H9 (cell line): Measurements from ENCODE around the gene DIP2A. TPM values are rescaled to one million over a fixed set of nuclear protein-coding genes. Genes with fewer than 3 reads are reported as not detected.

Source experiments
- DNase-seq: peaks from one replicate; pipeline ENCODE4 v3.0.0-alpha.2; 2017
- H2AFZ ChIP-seq: one replicate; pipeline ENCODE4 v1.6.1; 2013; ENCODE audit warnings: mild to moderate bottlenecking, low read length, control low read depth, moderate library complexity
- H2AK5ac ChIP-seq: 2 replicates; pipeline ENCODE4 v1.6.1; 2013; ENCODE audit warnings: low read length, control low read depth, mixed read lengths; ENCODE audit not compliant: insufficient read length
- H2BK120ac ChIP-seq: one replicate; pipeline ENCODE4 v1.6.1; 2013; ENCODE audit warnings: low read depth, mild to moderate bottlenecking, low read length, control low read depth, inconsistent platforms; ENCODE audit not compliant: poor library complexity, severe bottlenecking
- H2BK12ac ChIP-seq: 2 replicates; pipeline ENCODE4 v1.6.1; 2013; ENCODE audit warnings: low read length, control low read depth, mixed read lengths, low read depth; ENCODE audit not compliant: insufficient read length
- H2BK15ac ChIP-seq: 2 replicates; pipeline ENCODE4 v1.6.1; 2013; ENCODE audit warnings: low read depth, low read length, control low read depth
- H2BK20ac ChIP-seq: one replicate; pipeline ENCODE4 v1.6.1; 2013; ENCODE audit warnings: low read depth, mild to moderate bottlenecking, low read length, control low read depth, inconsistent platforms; ENCODE audit not compliant: poor library complexity, severe bottlenecking
- H2BK5ac ChIP-seq: 2 replicates; pipeline ENCODE4 v1.6.1; 2013; ENCODE audit warnings: low read length, control low read depth, mixed read lengths; ENCODE audit not compliant: insufficient read length
- H3K14ac ChIP-seq: 2 replicates; pipeline ENCODE4 v1.6.1; 2013; ENCODE audit warnings: low read length, control low read depth; ENCODE audit not compliant: insufficient read depth
- H3K18ac ChIP-seq: 2 replicates; pipeline ENCODE4 v1.6.1; 2013; ENCODE audit warnings: low read depth, mild to moderate bottlenecking, mixed read lengths, low read length, control low read depth; ENCODE audit not compliant: insufficient read length
- H3K23ac ChIP-seq: 2 replicates; pipeline ENCODE4 v1.6.1; 2013; ENCODE audit warnings: low read length, control low read depth, mixed read lengths, low read depth; ENCODE audit not compliant: insufficient read length
- H3K23me2 ChIP-seq: 2 replicates; pipeline ENCODE4 v1.6.1; 2013; ENCODE audit warnings: low read depth, mild to moderate bottlenecking, mixed read lengths, low read length, control low read depth; ENCODE audit not compliant: insufficient read length, poor library complexity, severe bottlenecking
- H3K27ac ChIP-seq: 2 replicates; pipeline ENCODE4 v1.5.1; 2013; ENCODE audit warnings: low read length, control low read depth, mixed read lengths, low read depth; ENCODE audit not compliant: insufficient read length
- H3K27me3 ChIP-seq: 2 replicates; pipeline ENCODE4 v1.6.1; 2013; ENCODE audit warnings: low read length, control low read depth, inconsistent platforms; ENCODE audit not compliant: insufficient read depth
- H3K4ac ChIP-seq: 2 replicates; pipeline ENCODE4 v1.6.1; 2013; ENCODE audit warnings: low read depth, mild to moderate bottlenecking, control low read depth, inconsistent platforms, low read length, moderate library complexity
- H3K4me1 ChIP-seq: 2 replicates; pipeline ENCODE4 v1.6.1; 2013; ENCODE audit warnings: low read length, control low read depth, inconsistent platforms; ENCODE audit not compliant: insufficient read depth
- H3K4me2 ChIP-seq: 2 replicates; pipeline ENCODE4 v1.6.1; 2013; ENCODE audit warnings: low read length, control low read depth, mixed read lengths; ENCODE audit not compliant: insufficient read length, insufficient read depth
- H3K56ac ChIP-seq: 2 replicates; pipeline ENCODE4 v1.6.1; 2013; ENCODE audit warnings: low read depth, mild to moderate bottlenecking, mixed read lengths, low read length, control low read depth; ENCODE audit not compliant: insufficient read length
- H3K79me1 ChIP-seq: 2 replicates; pipeline ENCODE4 v1.6.1; 2013; ENCODE audit warnings: low read depth, mild to moderate bottlenecking, moderate library complexity, low read length, control low read depth, inconsistent platforms; ENCODE audit not compliant: insufficient read depth, poor library complexity, severe bottlenecking
- H3K79me2 ChIP-seq: 2 replicates; pipeline ENCODE4 v1.6.1; 2013; ENCODE audit warnings: low read length, control low read depth, inconsistent platforms; ENCODE audit not compliant: insufficient read depth
- H3K9ac ChIP-seq: 2 replicates; pipeline ENCODE4 v1.6.1; 2013; ENCODE audit warnings: low read length, control low read depth, mixed read lengths; ENCODE audit not compliant: insufficient read length; ENCODE audit errors: extremely low read depth
- H3K9me3 ChIP-seq: one replicate; pipeline ENCODE4 v1.6.1; 2013; ENCODE audit warnings: low read depth, low read length, inconsistent platforms; ENCODE audit not compliant: control insufficient read depth
- H3T11ph ChIP-seq: one replicate; pipeline ENCODE4 v1.6.1; 2013; ENCODE audit warnings: mild to moderate bottlenecking, low read length, control low read depth, inconsistent platforms
- H4K20me1 ChIP-seq: one replicate; pipeline ENCODE4 v1.6.1; 2013; ENCODE audit not compliant: control insufficient read depth, insufficient read length, insufficient read depth
- H4K5ac ChIP-seq: 2 replicates; pipeline ENCODE4 v1.6.1; 2013; ENCODE audit warnings: low read depth, mild to moderate bottlenecking, mixed read lengths, low read length, control low read depth; ENCODE audit not compliant: insufficient read length
- H4K8ac ChIP-seq: replicated peaks from 2 replicates; pipeline ENCODE4 v1.6.1; 2013; ENCODE audit warnings: low read length, control low read depth, mixed read lengths, low read depth; ENCODE audit not compliant: insufficient read length
- H4K91ac ChIP-seq: 2 replicates; pipeline ENCODE4 v1.6.1; 2013; ENCODE audit warnings: low read depth, mild to moderate bottlenecking, moderate library complexity, mixed read lengths, low read length, control low read depth; ENCODE audit not compliant: insufficient read length
- H3K27ac Mint-ChIP-seq, 3 experiments: 2 replicates in 2 of 3; 3 replicates in 1 of 3; pipeline ENCODE4 v1.8.0; 2020 to 2021; ENCODE audit warnings: mixed read lengths in 3 of 3, mild to moderate bottlenecking in 1 of 3, moderate library complexity in 1 of 3
- H3K27me3 Mint-ChIP-seq: 2 replicates; pipeline ENCODE4 v1.8.0; 2021; ENCODE audit warnings: low read depth, mild to moderate bottlenecking, moderate library complexity, mixed read lengths
- H3K36me3 Mint-ChIP-seq, 3 experiments: 2 replicates in 2 of 3; 3 replicates in 1 of 3; pipeline ENCODE4 v1.8.0; 2020 to 2021; ENCODE audit warnings: low read depth in 3 of 3, mixed read lengths in 3 of 3; ENCODE audit not compliant: insufficient read depth in 1 of 3
- H3K4me1 Mint-ChIP-seq, 2 experiments: 2 replicates each; pipeline ENCODE4 v1.8.0; 2020; ENCODE audit warnings: mixed read lengths in 2 of 2
- H3K4me3 Mint-ChIP-seq, 2 experiments: 2 replicates in 1 of 2; 3 replicates in 1 of 2; pipeline ENCODE4 v1.8.0; 2020 to 2021; ENCODE audit warnings: mild to moderate bottlenecking in 2 of 2, mixed read lengths in 2 of 2, moderate library complexity in 1 of 2
- H3K9me3 Mint-ChIP-seq, 2 experiments: 2 replicates in 1 of 2; 3 replicates in 1 of 2; pipeline ENCODE4 v1.8.0; 2020; ENCODE audit warnings: mild to moderate bottlenecking in 2 of 2, mixed read lengths in 2 of 2, moderate library complexity in 1 of 2
- WGBS: extraction: QIAGEN DNeasy Blood & Tissue Kit; methylation state at CpG from one replicate; pipeline ENCODE4 v1.1.7; 2013; ENCODE audit warnings: missing lambda C conversion rate, low lambda C conversion rate, mixed read lengths; ENCODE audit not compliant: insufficient read length; ENCODE audit errors: extremely low coverage; 5-methylcytosine and 5-hydroxymethylcytosine counted together
- total RNA-seq: library from RNA; stranded (reverse); gene quantifications from 2 replicates; pipeline ENCODE4 v1.2.1, GENCODE V29; 2021
- TF ChIP-seq, protein P1 (sequence below): fragments of 200-600 bp; sonication (generic); conservative IDR thresholded peaks from 3 replicates; pipeline ENCODE4 v1.8.0; 2021; ENCODE audit warnings: antibody characterized with exemption, mild to moderate bottlenecking

DIP2A gene
- total RNA-seq, 1 experiment from 2014 or later, result 25.2 TPM

DNA sequence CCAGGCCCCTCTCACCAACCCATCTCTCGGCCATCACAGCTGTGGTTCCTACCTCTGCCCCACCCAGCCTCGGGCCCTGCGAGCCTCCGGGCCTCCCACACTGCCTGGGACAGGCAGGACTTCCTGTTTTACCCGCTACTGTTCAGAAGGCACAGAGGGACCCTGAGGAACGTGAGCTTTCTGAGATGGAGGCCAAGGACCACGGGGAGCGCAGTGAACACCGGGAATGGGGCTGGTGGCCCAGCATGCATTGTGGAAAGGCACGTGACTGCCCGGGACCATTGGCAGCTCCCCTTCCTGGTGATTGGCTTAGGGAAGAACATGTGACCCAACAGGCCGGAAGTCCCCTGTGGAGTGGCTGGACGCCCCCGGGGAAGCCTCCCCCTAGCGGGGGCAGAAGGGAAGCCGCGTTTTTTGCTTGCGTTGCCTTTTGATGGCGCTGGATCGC is 139.2 kb downstream of the DIP2A start:
- Histone ChIP-seq H3K18ac (no peak overlapping the region), H3K4me1 (no peaks in the 10 kb centered on the region), H4K8ac (no peak overlapping the region), H3K56ac (no peak overlapping the region), H2AFZ (no peak overlapping the region), H3K27ac (no peak overlapping the region), H2BK5ac (no peak overlapping the region), H3K9ac (no peak overlapping the region), H3K14ac (no peak overlapping the region), H2BK120ac (no peak overlapping the region), H4K91ac (no peak overlapping the region), H3K23ac (no peak overlapping the region), H3K79me1 (no peaks in the 10 kb centered on the region), H3K4me2 (no peak overlapping the region), H3K79me2 (no peaks in the 10 kb centered on the region), H4K5ac (no peak overlapping the region), H2BK15ac (no peak overlapping the region), H3T11ph (no peak overlapping the region), H3K9me3 (peaks cover 19% of the 10 kb centered on the region), H3K23me2 (no peaks in the 10 kb centered on the region), H4K20me1 (no peaks in the 10 kb centered on the region), H2BK20ac (no peak overlapping the region), H2BK12ac (no peak overlapping the region), H3K4ac (no peak overlapping the region), H3K27me3 (no peaks in the 10 kb centered on the region; the same call in 1 of the 2 replicates), H2AK5ac (no peak overlapping the region)
- H3K9me3 Mint-ChIP-seq, result peaks cover 18 to 21% of the 10 kb centered on the region in 2 experiments
- H3K27ac Mint-ChIP-seq, result no peak overlapping the region
- WGBS, result no CpG with 5 or more reads among the region's 20 CpGs
- peaks cover 4 to 7% of the 10 kb centered on the region in 2 experiments; a peak in 3 of 4 replicates for H3K4me1 Mint-ChIP-seq
- TF ChIP-seq, protein P1, sequence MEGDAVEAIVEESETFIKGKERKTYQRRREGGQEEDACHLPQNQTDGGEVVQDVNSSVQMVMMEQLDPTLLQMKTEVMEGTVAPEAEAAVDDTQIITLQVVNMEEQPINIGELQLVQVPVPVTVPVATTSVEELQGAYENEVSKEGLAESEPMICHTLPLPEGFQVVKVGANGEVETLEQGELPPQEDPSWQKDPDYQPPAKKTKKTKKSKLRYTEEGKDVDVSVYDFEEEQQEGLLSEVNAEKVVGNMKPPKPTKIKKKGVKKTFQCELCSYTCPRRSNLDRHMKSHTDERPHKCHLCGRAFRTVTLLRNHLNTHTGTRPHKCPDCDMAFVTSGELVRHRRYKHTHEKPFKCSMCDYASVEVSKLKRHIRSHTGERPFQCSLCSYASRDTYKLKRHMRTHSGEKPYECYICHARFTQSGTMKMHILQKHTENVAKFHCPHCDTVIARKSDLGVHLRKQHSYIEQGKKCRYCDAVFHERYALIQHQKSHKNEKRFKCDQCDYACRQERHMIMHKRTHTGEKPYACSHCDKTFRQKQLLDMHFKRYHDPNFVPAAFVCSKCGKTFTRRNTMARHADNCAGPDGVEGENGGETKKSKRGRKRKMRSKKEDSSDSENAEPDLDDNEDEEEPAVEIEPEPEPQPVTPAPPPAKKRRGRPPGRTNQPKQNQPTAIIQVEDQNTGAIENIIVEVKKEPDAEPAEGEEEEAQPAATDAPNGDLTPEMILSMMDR, result no peak
- H3K4me3 Mint-ChIP-seq, result no peak overlapping the region
- peaks cover 3% of the 10 kb centered on the region; the same call in 1 of the 2 replicates for H3K27me3 Mint-ChIP-seq
- DNase-seq, result no peak
- peaks cover 6 to 15% (median 14%) of the 10 kb centered on the region in 3 experiments for H3K36me3 Mint-ChIP-seq
